Measurements from ENCODE around the gene TMEM108.

The TMEM108 gene

DNA sequence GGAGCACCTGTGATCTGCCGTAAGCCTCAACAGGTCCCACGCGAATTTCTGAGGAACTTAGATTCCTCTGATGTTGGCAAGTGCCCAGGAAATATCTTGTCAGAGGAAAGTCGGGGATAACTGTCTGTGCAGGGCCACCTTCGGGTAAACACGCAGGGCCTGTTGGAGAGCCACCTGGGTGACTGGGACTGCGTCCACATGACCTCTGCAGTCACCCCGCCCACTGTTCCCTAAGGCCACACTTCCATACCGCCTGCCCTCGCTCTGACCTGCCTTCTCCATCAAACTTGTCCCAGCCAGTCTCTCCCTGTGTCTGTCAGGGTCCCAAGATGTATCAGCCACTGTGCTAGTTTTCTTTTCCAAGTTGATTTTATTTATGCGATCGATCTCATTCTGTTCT is 390.4 kb downstream of the TMEM108 start:
- H4K20me1 ChIP-seq (ENCODE audit: insufficient read depth, low read length) = no peaks in the 10 kb centered on the region
- ATAC-seq (ENCODE audit: insufficient read depth, low read depth) = no peak
- H3K4me3 ChIP-seq (ENCODE audit: low read depth in 1 of 2, low read length in 2 of 2) = no peak overlapping the region
- H3K79me2 ChIP-seq (ENCODE audit: insufficient read depth, low read length) = no peaks in the 10 kb centered on the region
- peaks cover 4% of the 10 kb centered on the region for H3K27me3 ChIP-seq (ENCODE audit: insufficient read depth, low read length, poor library complexity)
- no peak overlapping the region for H3K27ac ChIP-seq (ENCODE audit: low read length)
- no peak for DNase-seq
- H3K36me3 ChIP-seq (ENCODE audit: insufficient read depth, low read length) = no peaks in the 10 kb centered on the region
- H3K9ac ChIP-seq (ENCODE audit: low read depth, low read length) = no peak overlapping the region
- peak; percentile 26 for TF ChIP-seq EZH2 (IDR thresholded peaks at IDR 0.05; ENCODE audit: borderline replicate concordance, low read depth, low read length, severe bottlenecking)
- TF ChIP-seq, protein P1, sequence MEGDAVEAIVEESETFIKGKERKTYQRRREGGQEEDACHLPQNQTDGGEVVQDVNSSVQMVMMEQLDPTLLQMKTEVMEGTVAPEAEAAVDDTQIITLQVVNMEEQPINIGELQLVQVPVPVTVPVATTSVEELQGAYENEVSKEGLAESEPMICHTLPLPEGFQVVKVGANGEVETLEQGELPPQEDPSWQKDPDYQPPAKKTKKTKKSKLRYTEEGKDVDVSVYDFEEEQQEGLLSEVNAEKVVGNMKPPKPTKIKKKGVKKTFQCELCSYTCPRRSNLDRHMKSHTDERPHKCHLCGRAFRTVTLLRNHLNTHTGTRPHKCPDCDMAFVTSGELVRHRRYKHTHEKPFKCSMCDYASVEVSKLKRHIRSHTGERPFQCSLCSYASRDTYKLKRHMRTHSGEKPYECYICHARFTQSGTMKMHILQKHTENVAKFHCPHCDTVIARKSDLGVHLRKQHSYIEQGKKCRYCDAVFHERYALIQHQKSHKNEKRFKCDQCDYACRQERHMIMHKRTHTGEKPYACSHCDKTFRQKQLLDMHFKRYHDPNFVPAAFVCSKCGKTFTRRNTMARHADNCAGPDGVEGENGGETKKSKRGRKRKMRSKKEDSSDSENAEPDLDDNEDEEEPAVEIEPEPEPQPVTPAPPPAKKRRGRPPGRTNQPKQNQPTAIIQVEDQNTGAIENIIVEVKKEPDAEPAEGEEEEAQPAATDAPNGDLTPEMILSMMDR (IDR thresholded peaks at IDR 0.05; ENCODE audit: borderline replicate concordance, extremely low read depth, low read length, poor library complexity, severe bottlenecking) = no peak
- H2AFZ ChIP-seq (ENCODE audit: low read depth, low read length) = no peak overlapping the region
- no peak overlapping the region for H3K4me2 ChIP-seq (ENCODE audit: insufficient read depth, low read length)
- H3K4me1 ChIP-seq (ENCODE audit: insufficient read depth, low read length) = no peaks in the 10 kb centered on the region
- no peaks in the 10 kb centered on the region for H3K9me3 ChIP-seq (ENCODE audit: insufficient read depth, low read length, severe bottlenecking)

GRCh38 chr3:133429063-133429462 is 390.9 kb downstream of the TMEM108 start:
- no peak for ATAC-seq (ENCODE audit: insufficient read depth, low read depth)
- Histone ChIP-seq H3K27ac (ENCODE audit: low read length) (no peak overlapping the region), H3K4me3 (ENCODE audit: low read depth in 1 of 2, low read length in 2 of 2) (no peak overlapping the region), H3K27me3 (ENCODE audit: insufficient read depth, low read length, poor library complexity) (peaks cover 4% of the 10 kb centered on the region), H3K9ac (ENCODE audit: low read depth, low read length) (no peak overlapping the region), H4K20me1 (ENCODE audit: insufficient read depth, low read length) (no peaks in the 10 kb centered on the region), H3K9me3 (ENCODE audit: insufficient read depth, low read length, severe bottlenecking) (no peaks in the 10 kb centered on the region), H3K4me1 (ENCODE audit: insufficient read depth, low read length) (no peaks in the 10 kb centered on the region), H2AFZ (ENCODE audit: low read depth, low read length) (no peak overlapping the region), H3K4me2 (ENCODE audit: insufficient read depth, low read length) (no peak overlapping the region), H3K36me3 (ENCODE audit: insufficient read depth, low read length) (no peaks in the 10 kb centered on the region), H3K79me2 (ENCODE audit: insufficient read depth, low read length) (no peaks in the 10 kb centered on the region)
- TF ChIP-seq, protein P1 (IDR thresholded peaks at IDR 0.05; ENCODE audit: borderline replicate concordance, extremely low read depth, low read length, poor library complexity, severe bottlenecking) = no peak
- no peak for TF ChIP-seq EZH2 (IDR thresholded peaks at IDR 0.05; ENCODE audit: borderline replicate concordance, low read depth, low read length, severe bottlenecking)
- no peak for DNase-seq

GRCh38 chr3:133439563-133439962 is 401.4 kb downstream of the TMEM108 start:
- H2AFZ ChIP-seq (ENCODE audit: low read depth, low read length) = no peak overlapping the region
- H3K27me3 ChIP-seq (ENCODE audit: insufficient read depth, low read length, poor library complexity) = no peaks in the 10 kb centered on the region
- ATAC-seq (ENCODE audit: insufficient read depth, low read depth) = no peak
- no peak overlapping the region for H3K4me3 ChIP-seq (ENCODE audit: low read depth in 1 of 2, low read length in 2 of 2)
- no peaks in the 10 kb centered on the region for H3K36me3 ChIP-seq (ENCODE audit: insufficient read depth, low read length)
- no peaks in the 10 kb centered on the region for H3K79me2 ChIP-seq (ENCODE audit: insufficient read depth, low read length)
- no peaks in the 10 kb centered on the region for H4K20me1 ChIP-seq (ENCODE audit: insufficient read depth, low read length)
- DNase-seq = no peak
- no peak for TF ChIP-seq EZH2 (IDR thresholded peaks at IDR 0.05; ENCODE audit: borderline replicate concordance, low read depth, low read length, severe bottlenecking)
- TF ChIP-seq, protein P1 (IDR thresholded peaks at IDR 0.05; ENCODE audit: borderline replicate concordance, extremely low read depth, low read length, poor library complexity, severe bottlenecking) = no peak
- H3K4me1 ChIP-seq (ENCODE audit: insufficient read depth, low read length) = peaks cover 4% of the 10 kb centered on the region; the same call in 1 of the 2 replicates
- H3K4me2 ChIP-seq (ENCODE audit: insufficient read depth, low read length) = no peak overlapping the region
- no peak overlapping the region for H3K9ac ChIP-seq (ENCODE audit: low read depth, low read length)
- no peak overlapping the region for H3K27ac ChIP-seq (ENCODE audit: low read length)
- H3K9me3 ChIP-seq (ENCODE audit: insufficient read depth, low read length, severe bottlenecking) = no peaks in the 10 kb centered on the region

DNA sequence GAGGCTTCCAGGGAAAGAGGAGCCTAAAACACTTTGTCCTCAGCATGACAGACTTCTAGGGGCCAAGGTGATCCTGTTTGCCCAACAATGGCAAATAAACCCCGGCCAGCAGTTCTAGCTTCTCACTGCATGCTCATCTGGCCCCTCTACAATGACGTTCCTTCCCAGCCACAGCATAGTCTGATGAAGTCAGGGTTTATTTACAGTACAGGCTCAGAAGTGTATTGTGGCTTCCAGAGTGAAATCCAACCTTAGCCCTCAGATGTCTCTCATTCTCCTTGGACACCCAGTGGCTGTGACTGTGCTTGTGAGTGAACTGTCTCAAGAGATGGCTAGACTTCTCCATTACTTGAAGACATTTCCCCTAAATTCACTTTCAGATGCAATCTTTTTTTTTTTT is 402.5 kb downstream of the TMEM108 start:
- H3K9ac ChIP-seq (ENCODE audit: low read depth, low read length) = no peak overlapping the region
- DNase-seq (no peak), ATAC-seq (ENCODE audit: insufficient read depth, low read depth) (no peak)
- no peaks in the 10 kb centered on the region for H3K79me2 ChIP-seq (ENCODE audit: insufficient read depth, low read length)
- no peak overlapping the region for H2AFZ ChIP-seq (ENCODE audit: low read depth, low read length)
- H3K36me3 ChIP-seq (ENCODE audit: insufficient read depth, low read length) = no peaks in the 10 kb centered on the region
- TF ChIP-seq, protein P1 (IDR thresholded peaks at IDR 0.05; ENCODE audit: borderline replicate concordance, extremely low read depth, low read length, poor library complexity, severe bottlenecking) = no peak
- no peak for TF ChIP-seq EZH2 (IDR thresholded peaks at IDR 0.05; ENCODE audit: borderline replicate concordance, low read depth, low read length, severe bottlenecking)
- H4K20me1 ChIP-seq (ENCODE audit: insufficient read depth, low read length) = no peaks in the 10 kb centered on the region
- H3K27ac ChIP-seq (ENCODE audit: low read length) = no peak overlapping the region
- no peak overlapping the region for H3K4me3 ChIP-seq (ENCODE audit: low read depth in 1 of 2, low read length in 2 of 2)
- peaks cover 4% of the 10 kb centered on the region; the same call in 1 of the 2 replicates for H3K4me1 ChIP-seq (ENCODE audit: insufficient read depth, low read length)
- no peaks in the 10 kb centered on the region for H3K9me3 ChIP-seq (ENCODE audit: insufficient read depth, low read length, severe bottlenecking)
- no peak overlapping the region for H3K4me2 ChIP-seq (ENCODE audit: insufficient read depth, low read length)
- H3K27me3 ChIP-seq (ENCODE audit: insufficient read depth, low read length, poor library complexity) = no peaks in the 10 kb centered on the region

Data from DND-41 (cell line).